GM10248 (cell line): ENCODE measurements around the gene CSMD2.

Experiments
- CTCF ChIA-PET: fragments of 300-600 bp; sonication (Branson Sonifier 250); formaldehyde crosslinking; extraction: SDS; loops from one replicate; lab custom pipeline; 2021; ENCODE audit warnings: antibody characterized with exemption; lab: Yijun Ruan, JAX
- POLR2A ChIA-PET: fragments of 350-650 bp; sonication (Branson Sonifier 250); formaldehyde crosslinking; extraction: SDS; loops from one replicate; lab custom pipeline; 2020; ENCODE audit warnings: antibody characterized with exemption; lab: Yijun Ruan, JAX
- DNase-seq: peaks from one replicate; pipeline ENCODE4 v3.0.0; 2012; ENCODE audit errors: extremely low spot score
- CTCF ChIP-seq: IDR thresholded peaks from 2 replicates; pipeline ENCODE4 v1.5.1; 2012; ENCODE audit warnings: mild to moderate bottlenecking, low read depth; ENCODE audit errors: extremely low read depth, missing control alignments, control extremely low read depth

CSMD2 gene

GRCh38 chr1:33768821-33769220, 396.2 kb downstream of the CSMD2 start:
- no peak for TF ChIP-seq CTCF
- ChIA-PET CTCF (interaction anchor here (1.0 to 2.4 kb wide), 5 partner anchors 11 to 156 kb away, joined by 3 to 8 read pairs (median 3); no protein-coding TSS in a partner anchor), POLR2A (no interaction called here)
- no peak for DNase-seq

DNA sequence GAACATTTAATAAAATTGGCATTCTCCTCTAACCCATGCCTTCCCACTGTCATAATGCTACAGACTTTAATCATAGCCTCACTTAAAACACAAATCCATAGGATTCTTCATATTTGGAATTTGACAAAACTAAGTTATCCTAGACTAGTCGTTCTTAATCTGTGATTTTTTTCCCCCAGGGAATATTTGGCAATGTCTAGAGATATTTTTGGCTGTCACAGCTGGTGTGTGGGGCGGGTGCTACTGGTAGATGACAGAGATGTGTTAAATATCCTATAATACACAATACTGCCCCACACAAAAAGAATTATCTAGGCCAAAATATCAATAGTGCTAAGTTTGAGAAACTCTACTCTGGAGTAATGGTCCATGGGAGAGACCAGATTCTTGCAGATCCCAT, 396.9 kb downstream of the CSMD2 start:
- TF ChIP-seq CTCF: no peak
- ChIA-PET CTCF (no interaction called here), POLR2A (no interaction called here)
- no peak for DNase-seq

DNA sequence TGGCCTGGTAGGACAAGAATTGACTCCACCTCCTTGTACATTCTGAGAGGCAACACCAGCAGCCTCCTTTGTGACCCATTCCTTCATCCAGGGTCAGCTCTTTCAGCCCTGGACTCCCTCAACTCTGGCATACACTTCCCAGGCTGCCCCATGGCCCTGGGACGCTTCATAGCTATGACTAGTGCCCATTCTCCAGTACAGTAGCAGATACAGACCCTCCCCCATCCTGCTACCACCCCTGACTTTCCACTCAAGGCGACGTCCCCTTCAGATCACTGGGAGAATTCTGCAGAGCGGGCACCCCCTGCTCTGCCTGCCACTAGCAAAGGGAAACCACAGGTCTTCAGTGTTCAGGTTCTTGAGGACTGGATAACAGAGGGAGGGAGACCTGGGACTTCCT, 400.9 kb downstream of the CSMD2 start:
- CTCF ChIA-PET: no interaction called here
- no peak for DNase-seq
- TF ChIP-seq CTCF: no peak
- POLR2A ChIA-PET: no interaction called here

GRCh38 chr1:33763406-33763805, 401.6 kb downstream of the CSMD2 start:
- DNase-seq: no peak
- no peak for TF ChIP-seq CTCF
- ChIA-PET CTCF (interaction anchor here (1.2 to 1.5 kb wide), 2 partner anchors 11 to 17 kb away, joined by 3 read pairs; no protein-coding TSS in a partner anchor), POLR2A (no interaction called here)

DNA sequence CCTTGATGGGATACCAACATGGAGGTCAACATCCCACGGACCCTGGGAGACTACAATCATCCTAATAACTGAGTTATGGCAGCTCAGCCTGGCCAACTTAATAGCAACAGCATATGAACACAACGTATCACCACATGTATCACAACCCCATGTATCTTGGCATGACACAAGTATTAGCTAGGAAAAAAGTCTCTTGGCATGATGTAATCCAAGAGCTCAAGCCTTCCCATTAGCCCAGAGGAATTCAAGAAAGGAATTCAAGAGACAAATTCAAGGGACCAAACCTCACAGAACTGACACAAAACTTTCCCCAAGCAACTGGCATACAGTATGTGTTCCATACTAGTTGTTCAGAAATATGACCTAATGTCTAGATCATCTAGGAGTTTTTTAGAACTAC, 402.1 kb downstream of the CSMD2 start:
- DNase-seq: no peak
- ChIA-PET POLR2A (no interaction called here), CTCF (interaction anchor here (1.2 to 1.5 kb wide), 2 partner anchors 11 to 17 kb away, joined by 3 read pairs; no protein-coding TSS in a partner anchor)
- no peak for TF ChIP-seq CTCF

DNA sequence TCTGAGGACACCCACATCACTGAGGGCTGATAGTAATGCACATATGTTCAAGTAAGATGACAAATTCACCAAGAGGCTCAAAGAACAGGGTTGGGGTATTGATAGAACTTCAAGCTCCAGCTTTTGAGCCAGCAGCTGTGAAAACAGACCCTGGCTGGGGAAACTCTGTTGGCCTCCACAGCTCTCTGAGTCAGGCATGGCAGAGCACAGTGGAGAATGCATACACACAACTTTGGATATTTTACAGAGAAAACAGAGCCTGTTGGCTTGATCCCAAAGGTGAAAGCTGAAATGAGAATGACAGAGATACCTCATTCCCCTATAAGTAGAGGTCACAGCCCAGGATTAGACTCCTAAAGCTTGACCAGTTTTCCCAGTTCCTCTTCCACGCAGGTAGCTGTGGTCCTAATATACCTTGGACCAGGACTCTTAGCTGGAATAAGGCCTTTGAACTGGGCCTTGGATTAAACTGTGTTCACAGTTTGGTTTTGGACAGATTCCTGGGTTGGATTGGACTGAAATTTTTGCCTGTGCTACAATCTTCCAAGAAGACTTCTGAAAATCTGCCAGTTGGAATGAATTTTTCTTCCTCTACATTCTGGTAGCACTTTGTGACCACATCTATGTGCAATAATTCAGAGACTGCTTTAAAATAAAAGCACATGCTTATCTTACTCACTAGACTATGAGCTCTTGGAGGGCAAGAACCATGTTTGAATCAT, 402.8 kb downstream of the CSMD2 start:
- POLR2A ChIA-PET: no interaction called here
- CTCF ChIA-PET: interaction anchor here (1.2 to 1.5 kb wide), 2 partner anchors 12 to 16 kb away, joined by 3 read pairs; no protein-coding TSS in a partner anchor
- TF ChIP-seq CTCF: no peak
- DNase-seq: no peak
